Osteocyte (in vitro differentiated cells): ENCODE results near the gene DSC3. TPM values are rescaled to one million over a fixed set of nuclear protein-coding genes. Genes with fewer than 3 reads are reported as not detected.

Experiments
- DNase-seq: peaks from one replicate; pipeline ENCODE4 v3.0.0; 2021; ENCODE audit warnings: mixed read lengths; ENCODE audit not compliant: unreplicated experiment; ENCODE audit errors: extremely low spot score
- H3K27ac Mint-ChIP-seq: one replicate; pipeline ENCODE4 v1.8.0; 2021; ENCODE audit warnings: mild to moderate bottlenecking, mixed read lengths; ENCODE audit not compliant: unreplicated experiment
- H3K27me3 Mint-ChIP-seq: one replicate; pipeline ENCODE4 v1.8.0; 2021; ENCODE audit warnings: mixed read lengths; ENCODE audit not compliant: unreplicated experiment
- H3K36me3 Mint-ChIP-seq: one replicate; pipeline ENCODE4 v1.8.0; 2021; ENCODE audit warnings: mixed read lengths; ENCODE audit not compliant: unreplicated experiment
- H3K4me1 Mint-ChIP-seq: one replicate; pipeline ENCODE4 v1.8.0; 2021; ENCODE audit warnings: mixed read lengths; ENCODE audit not compliant: unreplicated experiment
- H3K4me3 Mint-ChIP-seq: one replicate; pipeline ENCODE4 v1.8.0; 2021; ENCODE audit warnings: mild to moderate bottlenecking, moderate library complexity, mixed read lengths; ENCODE audit not compliant: unreplicated experiment
- H3K9me3 Mint-ChIP-seq: one replicate; pipeline ENCODE4 v1.8.0; 2021; ENCODE audit warnings: mixed read lengths; ENCODE audit not compliant: unreplicated experiment
- CTCF ChIP-seq: fragments of 200-600 bp; sonication (generic); IDR thresholded peaks from 2 replicates; pipeline ENCODE4 v1.5.0; 2021; ENCODE audit warnings: antibody characterized with exemption, mild to moderate bottlenecking, moderate library complexity
- long read RNA-seq: library from polyadenylated mRNA; unstranded; transcript quantifications from one replicate; pipeline ENCODE4 v2.0.0, GENCODE V29; 2021
- total RNA-seq: library from RNA; stranded (reverse); gene quantifications from 2 replicates; pipeline ENCODE4 v1.2.1, GENCODE V29; 2021

DSC3 gene
- total RNA-seq: 5.6 and 5.8 TPM in 2 replicates
- long read RNA-seq, full-length matches to known transcripts: 11 of 22 reads
- long read RNA-seq, partial matches to known transcripts: 8 of 22 reads
- long read RNA-seq, other reads (novel, unspliced or antisense): 3 of 22 reads

DNA sequence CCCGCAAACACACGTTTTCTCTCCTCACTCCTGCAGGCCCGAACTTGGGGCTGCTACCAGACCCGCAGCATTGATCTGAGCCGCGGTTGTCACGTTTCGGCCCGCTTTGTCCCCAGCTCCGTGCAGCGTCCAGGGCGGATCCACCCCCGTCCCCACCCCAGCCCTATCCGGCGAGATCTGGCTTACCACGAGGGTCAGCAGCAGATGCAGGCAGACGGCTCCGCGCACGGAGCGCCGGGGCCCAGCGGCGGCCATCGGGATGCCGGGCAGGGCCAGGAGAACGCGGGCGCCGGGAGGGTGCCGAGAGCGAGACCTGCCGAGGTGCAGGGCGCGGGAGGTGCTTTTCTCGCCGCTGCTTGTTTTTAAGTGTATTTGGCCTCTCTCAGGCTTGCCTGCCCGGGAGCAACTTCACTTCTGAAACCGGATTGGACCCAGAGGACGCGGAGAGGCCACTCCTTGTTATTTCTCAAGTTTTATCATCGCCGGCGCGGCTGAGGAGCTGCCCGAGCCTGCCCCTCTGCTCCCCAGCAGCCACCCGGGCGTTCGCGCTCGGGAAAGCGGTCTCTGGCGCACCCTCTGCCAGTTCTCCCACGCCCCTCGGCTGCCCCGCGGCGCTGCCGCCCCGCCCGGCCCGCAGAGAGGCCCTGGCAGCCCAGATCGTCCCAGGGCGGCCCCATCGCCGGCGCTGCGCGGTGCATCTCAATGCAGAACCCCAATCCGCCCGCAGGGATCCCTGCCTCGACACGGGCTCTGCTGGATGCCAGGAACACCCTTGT, at the start of gene DSC3:
TSS of gene DSC3 (minus strand) at position 337 of the 776 bp plus-strand sequence. CDS start at position 255, 82 bp downstream.
- Mint-ChIP-seq H3K27ac (peak within 1 kb of the TSS; percentile 78), H3K27me3 (peaks cover 73% of the 10 kb centered on the region), H3K9me3 (peaks cover 10% of the 10 kb centered on the region), H3K4me1 (peaks cover 22% of the 10 kb centered on the region), H3K4me3 (peak within 1 kb of the TSS; percentile 76), H3K36me3 (peaks cover 4% of the 10 kb centered on the region)
- TF ChIP-seq CTCF: no peak
- no peak for DNase-seq

- DNase-seq: no peak
- no peaks in the 10 kb centered on the region for H3K4me1 Mint-ChIP-seq
- no peaks in the 10 kb centered on the region for H3K36me3 Mint-ChIP-seq
- no peaks in the 10 kb centered on the region for H3K9me3 Mint-ChIP-seq
- TF ChIP-seq CTCF: no peak
- no peak overlapping the region for H3K4me3 Mint-ChIP-seq
- no peak overlapping the region for H3K27ac Mint-ChIP-seq
- peaks cover 51% of the 10 kb centered on the region for H3K27me3 Mint-ChIP-seq
Measured at GRCh38 chr18:31091350-31091749, 48.8 kb upstream of the DSC3 start.

GRCh38 chr18:31088532-31088931, 46.0 kb upstream of the DSC3 start:
- DNase-seq: no peak
- H3K4me1 Mint-ChIP-seq: no peaks in the 10 kb centered on the region
- H3K27me3 Mint-ChIP-seq: peaks cover 51% of the 10 kb centered on the region
- no peak overlapping the region for H3K4me3 Mint-ChIP-seq
- H3K27ac Mint-ChIP-seq: no peak overlapping the region
- H3K36me3 Mint-ChIP-seq: no peaks in the 10 kb centered on the region
- no peak for TF ChIP-seq CTCF
- H3K9me3 Mint-ChIP-seq: no peaks in the 10 kb centered on the region

DNA sequence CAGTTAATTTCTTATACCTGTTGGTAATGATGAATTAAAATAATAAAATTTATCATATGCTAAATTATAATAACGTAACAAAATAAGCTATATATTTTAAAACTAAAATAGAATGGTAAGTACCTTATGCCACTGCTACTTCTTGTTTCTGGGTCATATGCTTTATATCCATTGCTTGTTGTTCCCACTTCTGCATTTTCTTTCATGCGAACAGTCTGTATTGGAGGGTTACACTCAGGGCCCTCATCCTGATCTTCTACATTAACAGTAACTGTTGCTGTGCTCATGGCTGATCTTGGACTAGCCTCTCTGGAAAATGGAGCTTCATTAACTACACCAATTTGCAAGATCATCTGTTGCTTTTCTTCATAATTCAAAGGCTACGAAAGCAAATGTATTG, 37.4 kb upstream of the DSC3 start:
- H3K27ac Mint-ChIP-seq: no peak overlapping the region

More for the DNA sequence above, 37.4 kb upstream of the DSC3 start:
- H3K36me3 Mint-ChIP-seq: no peaks in the 10 kb centered on the region
- no peaks in the 10 kb centered on the region for H3K4me1 Mint-ChIP-seq
- no peak for DNase-seq
- peaks cover 7% of the 10 kb centered on the region for H3K9me3 Mint-ChIP-seq
- TF ChIP-seq CTCF: no peak
- H3K4me3 Mint-ChIP-seq: no peak overlapping the region
- peaks cover 42% of the 10 kb centered on the region for H3K27me3 Mint-ChIP-seq
